Esophagus squamous epithelium (tissue), 4 donors: ENCODE measurements around the gene ATP1A4.

Experiments used
- POLR2A ChIP-seq, 4 donors: fragments of 450-650 bp; IDR thresholded peaks; one replicate each; pipeline ENCODE4 v1.6.1; 2017; ENCODE audit warnings: antibody characterized with exemption in 4 of 4, mild to moderate bottlenecking in 4 of 4, moderate library complexity in 3 of 4
- TF ChIP-seq, protein P1 (sequence below), 6 experiments: fragments of 450-650 bp in 4 of 6; fragments of 200-600 bp in 2 of 6; sonication (generic) in 2 of 6; IDR thresholded peaks; one replicate each; pipeline ENCODE4 v1.5.1; 2016 to 2019; ENCODE audit warnings: antibody characterized with exemption in 6 of 6, mild to moderate bottlenecking in 4 of 6, moderate library complexity in 4 of 6

DNA sequence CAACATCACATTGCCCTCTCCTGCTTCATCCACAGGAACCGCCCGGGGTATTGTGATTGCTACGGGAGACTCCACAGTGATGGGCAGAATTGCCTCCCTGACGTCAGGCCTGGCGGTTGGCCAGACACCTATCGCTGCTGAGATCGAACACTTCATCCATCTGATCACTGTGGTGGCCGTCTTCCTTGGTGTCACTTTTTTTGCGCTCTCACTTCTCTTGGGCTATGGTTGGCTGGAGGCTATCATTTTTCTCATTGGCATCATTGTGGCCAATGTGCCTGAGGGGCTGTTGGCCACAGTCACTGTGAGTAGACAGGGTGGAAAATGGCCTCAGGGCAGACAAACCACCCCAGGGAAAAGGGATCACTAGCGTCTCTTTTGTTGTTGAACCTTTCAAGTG lies 12.7 kb downstream of the ATP1A4 start:
- TF ChIP-seq POLR2A (IDR thresholded peaks at IDR 0.05), result no peak
- TF ChIP-seq, protein P1, sequence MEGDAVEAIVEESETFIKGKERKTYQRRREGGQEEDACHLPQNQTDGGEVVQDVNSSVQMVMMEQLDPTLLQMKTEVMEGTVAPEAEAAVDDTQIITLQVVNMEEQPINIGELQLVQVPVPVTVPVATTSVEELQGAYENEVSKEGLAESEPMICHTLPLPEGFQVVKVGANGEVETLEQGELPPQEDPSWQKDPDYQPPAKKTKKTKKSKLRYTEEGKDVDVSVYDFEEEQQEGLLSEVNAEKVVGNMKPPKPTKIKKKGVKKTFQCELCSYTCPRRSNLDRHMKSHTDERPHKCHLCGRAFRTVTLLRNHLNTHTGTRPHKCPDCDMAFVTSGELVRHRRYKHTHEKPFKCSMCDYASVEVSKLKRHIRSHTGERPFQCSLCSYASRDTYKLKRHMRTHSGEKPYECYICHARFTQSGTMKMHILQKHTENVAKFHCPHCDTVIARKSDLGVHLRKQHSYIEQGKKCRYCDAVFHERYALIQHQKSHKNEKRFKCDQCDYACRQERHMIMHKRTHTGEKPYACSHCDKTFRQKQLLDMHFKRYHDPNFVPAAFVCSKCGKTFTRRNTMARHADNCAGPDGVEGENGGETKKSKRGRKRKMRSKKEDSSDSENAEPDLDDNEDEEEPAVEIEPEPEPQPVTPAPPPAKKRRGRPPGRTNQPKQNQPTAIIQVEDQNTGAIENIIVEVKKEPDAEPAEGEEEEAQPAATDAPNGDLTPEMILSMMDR (IDR thresholded peaks at IDR 0.05), result no peak
